Measurements from ENCODE around the gene ZCCHC14.

DNA sequence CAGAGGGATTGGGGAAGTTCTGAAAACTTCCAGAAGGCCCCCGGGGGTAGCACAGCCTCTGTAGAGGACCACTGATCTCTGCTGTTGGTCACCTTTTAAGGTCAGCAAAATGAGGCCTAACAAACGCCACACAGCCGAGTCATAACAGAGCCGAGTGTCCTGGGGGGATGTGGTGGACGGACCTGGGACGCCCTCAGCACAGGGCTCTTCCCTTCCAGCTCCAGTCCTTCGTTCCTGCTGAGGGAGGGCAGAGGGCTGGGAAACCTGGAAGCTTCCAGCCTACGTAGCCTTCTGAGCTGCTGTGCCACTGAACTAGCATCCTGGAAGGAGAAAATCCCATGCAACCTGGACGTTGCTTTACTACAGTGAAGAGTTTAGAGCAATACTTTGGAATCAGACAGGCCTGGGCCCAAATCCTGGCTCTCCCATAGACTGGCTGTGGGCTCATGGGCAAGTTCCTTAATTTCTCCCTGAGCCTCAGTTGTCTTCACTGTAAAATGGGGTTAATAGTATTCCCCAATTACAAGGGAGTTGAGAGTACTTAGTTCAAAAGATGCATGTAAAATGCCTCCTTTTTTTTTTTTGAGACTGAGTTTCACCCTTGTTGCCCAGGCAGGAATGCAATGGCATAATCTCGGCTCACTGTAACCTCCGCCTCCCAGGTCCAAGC lies 34.4 kb upstream of the ZCCHC14 start:
- TF ChIP-seq, protein P1, sequence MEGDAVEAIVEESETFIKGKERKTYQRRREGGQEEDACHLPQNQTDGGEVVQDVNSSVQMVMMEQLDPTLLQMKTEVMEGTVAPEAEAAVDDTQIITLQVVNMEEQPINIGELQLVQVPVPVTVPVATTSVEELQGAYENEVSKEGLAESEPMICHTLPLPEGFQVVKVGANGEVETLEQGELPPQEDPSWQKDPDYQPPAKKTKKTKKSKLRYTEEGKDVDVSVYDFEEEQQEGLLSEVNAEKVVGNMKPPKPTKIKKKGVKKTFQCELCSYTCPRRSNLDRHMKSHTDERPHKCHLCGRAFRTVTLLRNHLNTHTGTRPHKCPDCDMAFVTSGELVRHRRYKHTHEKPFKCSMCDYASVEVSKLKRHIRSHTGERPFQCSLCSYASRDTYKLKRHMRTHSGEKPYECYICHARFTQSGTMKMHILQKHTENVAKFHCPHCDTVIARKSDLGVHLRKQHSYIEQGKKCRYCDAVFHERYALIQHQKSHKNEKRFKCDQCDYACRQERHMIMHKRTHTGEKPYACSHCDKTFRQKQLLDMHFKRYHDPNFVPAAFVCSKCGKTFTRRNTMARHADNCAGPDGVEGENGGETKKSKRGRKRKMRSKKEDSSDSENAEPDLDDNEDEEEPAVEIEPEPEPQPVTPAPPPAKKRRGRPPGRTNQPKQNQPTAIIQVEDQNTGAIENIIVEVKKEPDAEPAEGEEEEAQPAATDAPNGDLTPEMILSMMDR (IDR thresholded peaks at IDR 0.05 in 8 of 11, conservative IDR thresholded peaks at IDR 0.05 in 3 of 11): no peak
- TF ChIP-seq POLR2A (IDR thresholded peaks at IDR 0.05) (no peak), POLR2AphosphoS5 (IDR thresholded peaks at IDR 0.05) (no peak)

All from spleen (tissue), 7 donors.